GM23248 (cell line): Measurements from ENCODE around the gene RAB18.

Experiments used
- EZH2 ChIP-seq: fragments of 200-600 bp; sonication (generic); IDR thresholded peaks from 2 replicates; pipeline ENCODE4 v1.6.1; 2018; ENCODE audit warnings: antibody characterized with exemption, mild to moderate bottlenecking; ENCODE audit not compliant: insufficient read depth, poor library complexity, severe bottlenecking
- EZH2phosphoT487 ChIP-seq: fragments of 200-600 bp; sonication (generic); IDR thresholded peaks from 2 replicates; pipeline ENCODE4 v1.6.1; 2018; ENCODE audit warnings: antibody characterized with exemption, moderate library complexity, mild to moderate bottlenecking, low read depth; ENCODE audit not compliant: insufficient read depth

DNA sequence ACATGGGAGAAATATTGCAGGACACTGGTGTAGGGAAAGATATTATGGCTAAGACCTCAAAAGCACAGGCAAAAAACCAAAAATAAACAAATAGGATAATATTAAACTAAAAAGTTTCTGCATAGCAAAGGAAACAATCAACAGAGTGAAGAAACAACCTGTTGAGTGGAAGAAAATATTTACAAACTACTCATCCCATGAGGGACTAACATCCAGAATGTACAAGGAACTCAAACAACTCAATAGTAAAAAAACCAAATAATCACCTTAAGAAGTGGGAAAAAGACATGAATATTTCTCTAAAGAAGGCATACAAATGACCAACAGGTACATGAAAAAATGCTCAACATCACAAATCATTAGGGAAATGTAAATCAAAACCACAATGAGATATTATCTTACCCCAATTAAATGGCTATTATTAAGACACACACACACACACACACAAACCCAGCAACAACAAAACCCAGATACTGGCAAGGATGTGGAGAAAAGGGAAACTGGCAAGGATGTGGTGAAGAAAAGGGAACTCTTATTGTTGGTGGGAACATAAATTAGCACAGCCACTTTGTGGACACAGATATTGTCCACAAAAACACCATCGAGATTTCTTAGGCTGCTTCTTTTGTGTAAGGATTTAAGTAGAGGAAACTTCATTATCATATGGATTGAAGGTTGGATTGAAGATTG lies 9.8 kb upstream of the RAB18 start:
- TF ChIP-seq EZH2 (no peak), EZH2phosphoT487 (no peak)
